ENCODE measurements around the gene RAD51B.

DNA sequence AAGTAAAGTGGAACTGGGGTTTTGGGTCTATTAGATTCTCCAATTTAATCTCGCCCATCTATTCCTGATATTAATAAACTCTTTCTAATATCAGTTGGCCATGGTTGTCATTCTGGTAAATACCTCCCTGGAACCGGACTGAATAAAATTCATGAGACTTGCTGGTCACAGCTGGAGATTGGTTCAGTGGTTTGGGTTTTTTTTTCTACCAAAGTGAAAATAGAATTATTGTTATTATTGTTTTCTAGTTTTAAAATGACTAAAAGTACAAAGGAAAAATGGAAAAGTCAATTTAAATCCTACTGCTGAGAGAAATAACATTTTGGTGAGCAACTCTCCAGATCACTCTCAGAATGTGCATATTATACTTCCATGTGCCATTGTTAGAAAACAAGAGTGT is 535.8 kb downstream of the RAD51B start:
- TF ChIP-seq, protein P1, sequence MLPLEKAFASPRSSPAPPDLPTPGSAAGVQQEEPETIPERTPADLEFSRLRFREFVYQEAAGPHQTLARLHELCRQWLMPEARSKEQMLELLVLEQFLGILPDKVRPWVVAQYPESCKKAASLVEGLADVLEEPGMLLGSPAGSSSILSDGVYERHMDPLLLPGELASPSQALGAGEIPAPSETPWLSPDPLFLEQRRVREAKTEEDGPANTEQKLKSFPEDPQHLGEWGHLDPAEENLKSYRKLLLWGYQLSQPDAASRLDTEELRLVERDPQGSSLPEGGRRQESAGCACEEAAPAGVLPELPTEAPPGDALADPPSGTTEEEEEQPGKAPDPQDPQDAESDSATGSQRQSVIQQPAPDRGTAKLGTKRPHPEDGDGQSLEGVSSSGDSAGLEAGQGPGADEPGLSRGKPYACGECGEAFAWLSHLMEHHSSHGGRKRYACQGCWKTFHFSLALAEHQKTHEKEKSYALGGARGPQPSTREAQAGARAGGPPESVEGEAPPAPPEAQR (CRISPR knock-in tag; IDR thresholded peaks at IDR 0.05) = no peak
- no peak for TF ChIP-seq CTCF (IDR thresholded peaks at IDR 0.05)
- TF ChIP-seq NFE2L1 (CRISPR knock-in tag; IDR thresholded peaks at IDR 0.05) = no peak
- no peak for TF ChIP-seq ESRRA (CRISPR knock-in tag; IDR thresholded peaks at IDR 0.05; ENCODE audit: borderline replicate concordance)
- no peak for TF ChIP-seq ATF2 (CRISPR knock-in tag; IDR thresholded peaks at IDR 0.05; ENCODE audit: borderline replicate concordance, low read depth)
- no peak for TF ChIP-seq MAX (CRISPR knock-in tag; IDR thresholded peaks at IDR 0.05)
- TF ChIP-seq, protein P2, sequence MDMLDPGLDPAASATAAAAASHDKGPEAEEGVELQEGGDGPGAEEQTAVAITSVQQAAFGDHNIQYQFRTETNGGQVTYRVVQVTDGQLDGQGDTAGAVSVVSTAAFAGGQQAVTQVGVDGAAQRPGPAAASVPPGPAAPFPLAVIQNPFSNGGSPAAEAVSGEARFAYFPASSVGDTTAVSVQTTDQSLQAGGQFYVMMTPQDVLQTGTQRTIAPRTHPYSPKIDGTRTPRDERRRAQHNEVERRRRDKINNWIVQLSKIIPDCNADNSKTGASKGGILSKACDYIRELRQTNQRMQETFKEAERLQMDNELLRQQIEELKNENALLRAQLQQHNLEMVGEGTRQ (CRISPR knock-in tag; IDR thresholded peaks at IDR 0.05) = no peak
- TF ChIP-seq, protein P3, sequence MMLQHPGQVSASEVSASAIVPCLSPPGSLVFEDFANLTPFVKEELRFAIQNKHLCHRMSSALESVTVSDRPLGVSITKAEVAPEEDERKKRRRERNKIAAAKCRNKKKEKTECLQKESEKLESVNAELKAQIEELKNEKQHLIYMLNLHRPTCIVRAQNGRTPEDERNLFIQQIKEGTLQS (CRISPR knock-in tag; conservative IDR thresholded peaks at IDR 0.05) = no peak
- no peak for TF ChIP-seq JUN (CRISPR knock-in tag; IDR thresholded peaks at IDR 0.05)
- TF ChIP-seq, protein P4, sequence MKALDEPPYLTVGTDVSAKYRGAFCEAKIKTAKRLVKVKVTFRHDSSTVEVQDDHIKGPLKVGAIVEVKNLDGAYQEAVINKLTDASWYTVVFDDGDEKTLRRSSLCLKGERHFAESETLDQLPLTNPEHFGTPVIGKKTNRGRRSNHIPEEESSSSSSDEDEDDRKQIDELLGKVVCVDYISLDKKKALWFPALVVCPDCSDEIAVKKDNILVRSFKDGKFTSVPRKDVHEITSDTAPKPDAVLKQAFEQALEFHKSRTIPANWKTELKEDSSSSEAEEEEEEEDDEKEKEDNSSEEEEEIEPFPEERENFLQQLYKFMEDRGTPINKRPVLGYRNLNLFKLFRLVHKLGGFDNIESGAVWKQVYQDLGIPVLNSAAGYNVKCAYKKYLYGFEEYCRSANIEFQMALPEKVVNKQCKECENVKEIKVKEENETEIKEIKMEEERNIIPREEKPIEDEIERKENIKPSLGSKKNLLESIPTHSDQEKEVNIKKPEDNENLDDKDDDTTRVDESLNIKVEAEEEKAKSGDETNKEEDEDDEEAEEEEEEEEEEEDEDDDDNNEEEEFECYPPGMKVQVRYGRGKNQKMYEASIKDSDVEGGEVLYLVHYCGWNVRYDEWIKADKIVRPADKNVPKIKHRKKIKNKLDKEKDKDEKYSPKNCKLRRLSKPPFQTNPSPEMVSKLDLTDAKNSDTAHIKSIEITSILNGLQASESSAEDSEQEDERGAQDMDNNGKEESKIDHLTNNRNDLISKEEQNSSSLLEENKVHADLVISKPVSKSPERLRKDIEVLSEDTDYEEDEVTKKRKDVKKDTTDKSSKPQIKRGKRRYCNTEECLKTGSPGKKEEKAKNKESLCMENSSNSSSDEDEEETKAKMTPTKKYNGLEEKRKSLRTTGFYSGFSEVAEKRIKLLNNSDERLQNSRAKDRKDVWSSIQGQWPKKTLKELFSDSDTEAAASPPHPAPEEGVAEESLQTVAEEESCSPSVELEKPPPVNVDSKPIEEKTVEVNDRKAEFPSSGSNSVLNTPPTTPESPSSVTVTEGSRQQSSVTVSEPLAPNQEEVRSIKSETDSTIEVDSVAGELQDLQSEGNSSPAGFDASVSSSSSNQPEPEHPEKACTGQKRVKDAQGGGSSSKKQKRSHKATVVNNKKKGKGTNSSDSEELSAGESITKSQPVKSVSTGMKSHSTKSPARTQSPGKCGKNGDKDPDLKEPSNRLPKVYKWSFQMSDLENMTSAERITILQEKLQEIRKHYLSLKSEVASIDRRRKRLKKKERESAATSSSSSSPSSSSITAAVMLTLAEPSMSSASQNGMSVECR (CRISPR knock-in tag; IDR thresholded peaks at IDR 0.05; ENCODE audit: borderline replicate concordance) = no peak
- TF ChIP-seq SP1 (CRISPR knock-in tag; conservative IDR thresholded peaks at IDR 0.05) = no peak
- TF ChIP-seq CREM (CRISPR knock-in tag; IDR thresholded peaks at IDR 0.05) = no peak
- no peak for TF ChIP-seq HMGA2 (CRISPR knock-in tag; IDR thresholded peaks at IDR 0.05)
